Retinal pigment epithelial cell (primary cell): ENCODE data around the gene DUSP10.

Experiments
- DNase-seq: peaks from one replicate; pipeline ENCODE4 v3.0.0-alpha.2; 2010; ENCODE audit warnings: low read depth
- H3K4me3 ChIP-seq: 2 replicates; pipeline ENCODE4 v1.5.1; 2011; ENCODE audit warnings: mild to moderate bottlenecking, low read length, control low read depth, moderate library complexity
- CTCF ChIP-seq: conservative IDR thresholded peaks from 2 replicates; pipeline ENCODE4 v1.5.1; 2011; ENCODE audit warnings: low read depth, low read length, control low read depth, inconsistent platforms

Gene DUSP10

GRCh38 chr1:221663321-221663720, 78.6 kb downstream of the DUSP10 start:
- DNase-seq: no peak
- TF ChIP-seq CTCF: no peak
- H3K4me3 ChIP-seq: no peak overlapping the region

DNA sequence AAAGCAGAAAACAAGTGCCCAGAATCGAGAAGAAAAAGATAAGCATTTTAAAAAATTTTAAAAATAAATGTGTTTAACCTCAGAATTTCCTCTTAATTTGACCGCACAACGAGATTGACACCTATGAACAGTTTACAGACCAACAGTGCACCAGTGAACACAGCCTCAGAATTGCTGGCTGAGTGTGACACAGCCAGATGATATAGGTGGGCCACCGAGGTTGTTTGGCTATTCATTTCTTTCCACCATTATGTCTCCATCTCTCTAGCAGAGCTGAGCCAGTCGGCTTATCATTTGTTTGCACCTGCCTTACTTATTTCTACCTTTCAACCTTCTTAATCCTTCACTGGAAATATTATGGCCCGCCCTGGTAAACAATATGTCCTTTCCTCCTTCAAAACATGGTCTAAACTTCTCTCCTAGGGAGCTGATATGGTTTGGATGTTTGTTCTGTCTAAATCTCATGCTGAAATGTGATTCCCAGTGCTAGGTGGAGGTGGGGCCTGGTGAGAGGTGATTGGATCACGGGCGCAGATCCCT, 86.1 kb downstream of the DUSP10 start:
- H3K4me3 ChIP-seq: no peak overlapping the region
- no peak for DNase-seq
- TF ChIP-seq CTCF: no peak
